ENCODE data around the gene FLT1. TPM values are rescaled to one million over a fixed set of nuclear protein-coding genes. Genes with fewer than 3 reads are reported as not detected.

Gene FLT1
- total RNA-seq, 1 experiment from 2014 or later, result 0.25 TPM

DNA sequence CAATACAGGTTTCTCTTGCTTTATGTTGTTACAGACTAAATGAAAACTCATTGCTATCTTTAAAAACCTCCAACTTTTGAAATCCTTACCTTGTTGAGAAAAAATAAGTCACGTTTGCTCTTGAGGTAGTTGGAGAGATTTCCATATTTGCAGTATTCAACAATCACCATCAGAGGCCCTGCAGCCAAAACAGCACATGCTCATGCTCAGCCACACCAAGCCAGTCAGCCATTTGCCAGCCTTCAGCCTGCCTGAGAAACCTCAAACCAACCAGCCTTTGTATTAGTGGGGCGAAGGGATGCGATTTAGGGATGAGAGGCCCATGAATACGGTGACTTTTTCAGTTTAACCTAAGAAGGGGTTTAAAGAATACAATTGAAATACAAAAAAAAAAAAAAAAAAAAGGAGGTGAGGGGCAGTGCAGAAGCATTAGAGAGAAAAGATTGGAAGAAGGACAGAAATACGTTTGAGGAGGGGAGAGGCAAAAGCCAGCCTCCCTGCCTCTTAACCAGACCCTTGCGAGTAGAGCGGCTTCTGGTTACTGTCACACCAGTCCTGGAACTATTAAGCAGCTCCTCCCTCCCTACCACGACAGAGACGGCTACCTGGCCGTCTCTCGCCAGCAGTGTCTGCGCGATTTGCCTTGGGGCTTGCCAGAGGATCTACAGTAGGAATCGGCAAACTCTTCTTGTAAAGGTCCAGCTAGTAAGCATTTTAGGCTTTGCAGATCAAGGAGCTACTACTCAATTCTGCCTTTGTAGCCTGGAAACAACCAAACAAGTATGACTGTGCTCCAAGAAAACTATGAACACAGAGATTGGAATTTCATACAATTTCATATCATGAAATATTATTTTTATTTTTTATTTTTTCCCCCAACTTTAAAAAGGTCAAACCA lies 167.3 kb downstream of the FLT1 start:
- H3K27ac ChIP-seq (ENCODE audit: low read depth, low read length), result no peak overlapping the region
- H4K20me1 ChIP-seq (ENCODE audit: insufficient read depth), result no peaks in the 10 kb centered on the region
- no peak for ATAC-seq
- no peaks in the 10 kb centered on the region for H3K27me3 ChIP-seq (ENCODE audit: insufficient read depth, low read length)
- TF ChIP-seq YY1 (IDR thresholded peaks at IDR 0.05; ENCODE audit: extremely low read depth, insufficient replicate concordance, low read depth, low read length) (no peak), POLR2AphosphoS5 (IDR thresholded peaks at IDR 0.05; ENCODE audit: low read depth, low read length) (no peak), ZNF274 (IDR thresholded peaks at IDR 0.05; ENCODE audit: low read depth, low read length) (no peak), FOSL1 (IDR thresholded peaks at IDR 0.05; ENCODE audit: low read depth) (no peak), ELF1 (IDR thresholded peaks at IDR 0.05; ENCODE audit: borderline replicate concordance, low read depth) (no peak), EZH2 (IDR thresholded peaks at IDR 0.05) (no peak)
- TF ChIP-seq, protein P1, sequence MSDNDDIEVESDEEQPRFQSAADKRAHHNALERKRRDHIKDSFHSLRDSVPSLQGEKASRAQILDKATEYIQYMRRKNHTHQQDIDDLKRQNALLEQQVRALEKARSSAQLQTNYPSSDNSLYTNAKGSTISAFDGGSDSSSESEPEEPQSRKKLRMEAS (IDR thresholded peaks at IDR 0.05), result no peak
- TF ChIP-seq, protein P2, sequence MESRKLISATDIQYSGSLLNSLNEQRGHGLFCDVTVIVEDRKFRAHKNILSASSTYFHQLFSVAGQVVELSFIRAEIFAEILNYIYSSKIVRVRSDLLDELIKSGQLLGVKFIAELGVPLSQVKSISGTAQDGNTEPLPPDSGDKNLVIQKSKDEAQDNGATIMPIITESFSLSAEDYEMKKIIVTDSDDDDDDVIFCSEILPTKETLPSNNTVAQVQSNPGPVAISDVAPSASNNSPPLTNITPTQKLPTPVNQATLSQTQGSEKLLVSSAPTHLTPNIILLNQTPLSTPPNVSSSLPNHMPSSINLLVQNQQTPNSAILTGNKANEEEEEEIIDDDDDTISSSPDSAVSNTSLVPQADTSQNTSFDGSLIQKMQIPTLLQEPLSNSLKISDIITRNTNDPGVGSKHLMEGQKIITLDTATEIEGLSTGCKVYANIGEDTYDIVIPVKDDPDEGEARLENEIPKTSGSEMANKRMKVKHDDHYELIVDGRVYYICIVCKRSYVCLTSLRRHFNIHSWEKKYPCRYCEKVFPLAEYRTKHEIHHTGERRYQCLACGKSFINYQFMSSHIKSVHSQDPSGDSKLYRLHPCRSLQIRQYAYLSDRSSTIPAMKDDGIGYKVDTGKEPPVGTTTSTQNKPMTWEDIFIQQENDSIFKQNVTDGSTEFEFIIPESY (IDR thresholded peaks at IDR 0.05; ENCODE audit: extremely low read depth, insufficient replicate concordance, low read length), result no peak
- TF ChIP-seq, protein P3, sequence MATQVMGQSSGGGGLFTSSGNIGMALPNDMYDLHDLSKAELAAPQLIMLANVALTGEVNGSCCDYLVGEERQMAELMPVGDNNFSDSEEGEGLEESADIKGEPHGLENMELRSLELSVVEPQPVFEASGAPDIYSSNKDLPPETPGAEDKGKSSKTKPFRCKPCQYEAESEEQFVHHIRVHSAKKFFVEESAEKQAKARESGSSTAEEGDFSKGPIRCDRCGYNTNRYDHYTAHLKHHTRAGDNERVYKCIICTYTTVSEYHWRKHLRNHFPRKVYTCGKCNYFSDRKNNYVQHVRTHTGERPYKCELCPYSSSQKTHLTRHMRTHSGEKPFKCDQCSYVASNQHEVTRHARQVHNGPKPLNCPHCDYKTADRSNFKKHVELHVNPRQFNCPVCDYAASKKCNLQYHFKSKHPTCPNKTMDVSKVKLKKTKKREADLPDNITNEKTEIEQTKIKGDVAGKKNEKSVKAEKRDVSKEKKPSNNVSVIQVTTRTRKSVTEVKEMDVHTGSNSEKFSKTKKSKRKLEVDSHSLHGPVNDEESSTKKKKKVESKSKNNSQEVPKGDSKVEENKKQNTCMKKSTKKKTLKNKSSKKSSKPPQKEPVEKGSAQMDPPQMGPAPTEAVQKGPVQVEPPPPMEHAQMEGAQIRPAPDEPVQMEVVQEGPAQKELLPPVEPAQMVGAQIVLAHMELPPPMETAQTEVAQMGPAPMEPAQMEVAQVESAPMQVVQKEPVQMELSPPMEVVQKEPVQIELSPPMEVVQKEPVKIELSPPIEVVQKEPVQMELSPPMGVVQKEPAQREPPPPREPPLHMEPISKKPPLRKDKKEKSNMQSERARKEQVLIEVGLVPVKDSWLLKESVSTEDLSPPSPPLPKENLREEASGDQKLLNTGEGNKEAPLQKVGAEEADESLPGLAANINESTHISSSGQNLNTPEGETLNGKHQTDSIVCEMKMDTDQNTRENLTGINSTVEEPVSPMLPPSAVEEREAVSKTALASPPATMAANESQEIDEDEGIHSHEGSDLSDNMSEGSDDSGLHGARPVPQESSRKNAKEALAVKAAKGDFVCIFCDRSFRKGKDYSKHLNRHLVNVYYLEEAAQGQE (IDR thresholded peaks at IDR 0.05; ENCODE audit: low read depth), result no peak
- ChIA-PET RAD21 (ENCODE audit: low non-redundant PET in 1 of 2, low total read pairs in 2 of 2, uncharacterized antibody in 2 of 2, unreplicated experiment in 2 of 2) (no interaction called here), CTCF (no interaction called here), POLR2A (no interaction called here)
- no peak overlapping the region for H3K4me2 ChIP-seq (ENCODE audit: low read length)
- H2AFZ ChIP-seq (ENCODE audit: low read depth, low read length, poor library complexity, severe bottlenecking), result no peak overlapping the region
- H3K9me2 ChIP-seq (ENCODE audit: insufficient read depth), result no peaks in the 10 kb centered on the region
- no peaks in the 10 kb centered on the region for H3K79me2 ChIP-seq (ENCODE audit: insufficient read depth, low read length)
- H3K4me1 ChIP-seq (ENCODE audit: control insufficient read depth in 1 of 2, insufficient read depth in 2 of 2, low read length in 2 of 2), result no peaks in the 10 kb centered on the region
- H3K36me3 ChIP-seq (ENCODE audit: control insufficient read depth in 1 of 2, insufficient read depth in 2 of 2, low read length in 2 of 2), result no peaks in the 10 kb centered on the region
- H3K9ac ChIP-seq (ENCODE audit: low read length), result no peak overlapping the region
- intact Hi-C loops (cut with micrococcal nuclease), result loop anchor here (10.0 kb wide), 1 partner anchor 1037 kb away; no protein-coding TSS in a partner anchor
- no peak overlapping the region for H3K4me3 ChIP-seq (replicated peaks in 1 of 2; ENCODE audit: low read depth in 1 of 2, low read length in 2 of 2)
- no peaks in the 10 kb centered on the region for H3K9me3 ChIP-seq (ENCODE audit: control insufficient read depth in 1 of 2, insufficient read depth in 1 of 2, low read depth in 1 of 2, low read length in 2 of 2)
- no TSS peak for BruUV-seq (replicated peaks)
- no peak for DNase-seq (ENCODE audit: low read depth, low spot score)
